ENCODE data around the gene PAX9.

PAX9 gene

GRCh38 chr14:36655963-36656686 is 5.5 kb upstream of the PAX9 start:
- no CpG with 5 or more reads among the region's 48 CpGs for WGBS (ENCODE audit: insufficient coverage, insufficient read length)
- H3K27ac ChIP-seq (ENCODE audit: low read length) = no peak overlapping the region

GRCh38 chr14:36656687-36657398 is 4.8 kb upstream of the PAX9 start:
- no peak for DNase-seq (ENCODE audit: low read depth, low spot score)
- no peaks in the 10 kb centered on the region for H3K36me3 ChIP-seq (ENCODE audit: control insufficient read depth, insufficient read depth, low read length)
- no peak overlapping the region for H3K4me3 ChIP-seq (ENCODE audit: low read length)
- peaks cover 91% of the 10 kb centered on the region for H3K27me3 ChIP-seq (ENCODE audit: control insufficient read depth, insufficient read depth, low read length)
- no CpG with 5 or more reads among the region's 31 CpGs for WGBS (ENCODE audit: insufficient coverage, insufficient read length)
- peaks cover 2% of the 10 kb centered on the region for H3K4me1 ChIP-seq (ENCODE audit: control insufficient read depth, insufficient read depth, low read length)
- no peak overlapping the region for H3K27ac ChIP-seq (ENCODE audit: low read length)
- no peaks in the 10 kb centered on the region for H3K9me3 ChIP-seq (ENCODE audit: control insufficient read depth, insufficient read depth, low read length)

More at GRCh38 chr14:36655963-36656686, 5.5 kb upstream of the PAX9 start:
- Histone ChIP-seq H3K9me3 (ENCODE audit: control insufficient read depth, insufficient read depth, low read length) (no peaks in the 10 kb centered on the region), H3K27me3 (ENCODE audit: control insufficient read depth, insufficient read depth, low read length) (peaks cover 94% of the 10 kb centered on the region), H3K36me3 (ENCODE audit: control insufficient read depth, insufficient read depth, low read length) (no peaks in the 10 kb centered on the region), H3K4me3 (ENCODE audit: low read length) (peak overlapping the region; percentile 32; the same call in 1 of the 2 replicates), H3K4me1 (ENCODE audit: control insufficient read depth, insufficient read depth, low read length) (peaks cover 2% of the 10 kb centered on the region)
- DNase-seq (ENCODE audit: low read depth, low spot score) = no peak

GRCh38 chr14:36657399-36658122 is 4.1 kb upstream of the PAX9 start:
- H3K27me3 ChIP-seq (ENCODE audit: control insufficient read depth, insufficient read depth, low read length) = peaks cover 93% of the 10 kb centered on the region
- no peak overlapping the region for H3K4me3 ChIP-seq (ENCODE audit: low read length)
- no peak for DNase-seq (ENCODE audit: low read depth, low spot score)
- H3K4me1 ChIP-seq (ENCODE audit: control insufficient read depth, insufficient read depth, low read length) = peaks cover 3% of the 10 kb centered on the region
- no peaks in the 10 kb centered on the region for H3K9me3 ChIP-seq (ENCODE audit: control insufficient read depth, insufficient read depth, low read length)
- no CpG with 5 or more reads among the region's 55 CpGs for WGBS (ENCODE audit: insufficient coverage, insufficient read length)
- H3K27ac ChIP-seq (ENCODE audit: low read length) = no peak overlapping the region
- no peaks in the 10 kb centered on the region for H3K36me3 ChIP-seq (ENCODE audit: control insufficient read depth, insufficient read depth, low read length)

- H3K4me3 ChIP-seq (ENCODE audit: low read length) = no peak overlapping the region
Measured at GRCh38 chr14:36658123-36659009, 3.3 kb upstream of the PAX9 start.

GRCh38 chr14:36659010-36659821 is 2.4 kb upstream of the PAX9 start:
- no peak for DNase-seq (ENCODE audit: low read depth, low spot score)
- H3K4me1 ChIP-seq (ENCODE audit: control insufficient read depth, insufficient read depth, low read length) = peaks cover 11% of the 10 kb centered on the region
- no peaks in the 10 kb centered on the region for H3K36me3 ChIP-seq (ENCODE audit: control insufficient read depth, insufficient read depth, low read length)
- WGBS (ENCODE audit: insufficient coverage, insufficient read length) = no CpG with 5 or more reads among the region's 35 CpGs
- H3K4me3 ChIP-seq (ENCODE audit: low read length) = no peak overlapping the region
- H3K27ac ChIP-seq (ENCODE audit: low read length) = no peak overlapping the region
- peaks cover 95% of the 10 kb centered on the region for H3K27me3 ChIP-seq (ENCODE audit: control insufficient read depth, insufficient read depth, low read length)
- no peaks in the 10 kb centered on the region for H3K9me3 ChIP-seq (ENCODE audit: control insufficient read depth, insufficient read depth, low read length)

More at GRCh38 chr14:36658123-36659009, 3.3 kb upstream of the PAX9 start:
- WGBS (ENCODE audit: insufficient coverage, insufficient read length) = no CpG with 5 or more reads among the region's 55 CpGs
- Histone ChIP-seq H3K27ac (ENCODE audit: low read length) (no peak overlapping the region), H3K9me3 (ENCODE audit: control insufficient read depth, insufficient read depth, low read length) (no peaks in the 10 kb centered on the region), H3K4me1 (ENCODE audit: control insufficient read depth, insufficient read depth, low read length) (peaks cover 10% of the 10 kb centered on the region), H3K27me3 (ENCODE audit: control insufficient read depth, insufficient read depth, low read length) (peaks cover 94% of the 10 kb centered on the region), H3K36me3 (ENCODE audit: control insufficient read depth, insufficient read depth, low read length) (no peaks in the 10 kb centered on the region)
- no peak for DNase-seq (ENCODE audit: low read depth, low spot score)

- no peaks in the 10 kb centered on the region for H3K36me3 ChIP-seq (ENCODE audit: control insufficient read depth, insufficient read depth, low read length)
- H3K27ac ChIP-seq (ENCODE audit: low read length) = no peak overlapping the region
- WGBS (ENCODE audit: insufficient coverage, insufficient read length) = no CpG with 5 or more reads among the region's 19 CpGs
- no peak for DNase-seq (ENCODE audit: low read depth, low spot score)
- H3K27me3 ChIP-seq (ENCODE audit: control insufficient read depth, insufficient read depth, low read length) = peaks cover 94% of the 10 kb centered on the region
- peaks cover 11% of the 10 kb centered on the region for H3K4me1 ChIP-seq (ENCODE audit: control insufficient read depth, insufficient read depth, low read length)
- no peaks in the 10 kb centered on the region for H3K9me3 ChIP-seq (ENCODE audit: control insufficient read depth, insufficient read depth, low read length)
- no peak overlapping the region for H3K4me3 ChIP-seq (ENCODE audit: low read length)
Measured at GRCh38 chr14:36659822-36660735, 1.6 kb upstream of the PAX9 start.

GRCh38 chr14:36660736-36661505 is 739 bp upstream of the PAX9 start:
- H3K4me1 ChIP-seq (ENCODE audit: control insufficient read depth, insufficient read depth, low read length) = peaks cover 11% of the 10 kb centered on the region
- H3K4me3 ChIP-seq (ENCODE audit: low read length) = no peak overlapping the region
- DNase-seq (ENCODE audit: low read depth, low spot score) = no peak
- peaks cover 92% of the 10 kb centered on the region for H3K27me3 ChIP-seq (ENCODE audit: control insufficient read depth, insufficient read depth, low read length)
- no CpG with 5 or more reads among the region's 35 CpGs for WGBS (ENCODE audit: insufficient coverage, insufficient read length)
- H3K36me3 ChIP-seq (ENCODE audit: control insufficient read depth, insufficient read depth, low read length) = no peaks in the 10 kb centered on the region
- no peak overlapping the region for H3K27ac ChIP-seq (ENCODE audit: low read length)
- H3K9me3 ChIP-seq (ENCODE audit: control insufficient read depth, insufficient read depth, low read length) = no peaks in the 10 kb centered on the region

GRCh38 chr14:36662258-36662542 is 540 bp downstream of the PAX9 start:
- no peaks in the 10 kb centered on the region for H3K9me3 ChIP-seq (ENCODE audit: control insufficient read depth, insufficient read depth, low read length)
- H3K27me3 ChIP-seq (ENCODE audit: control insufficient read depth, insufficient read depth, low read length) = peaks cover 91% of the 10 kb centered on the region
- no peaks in the 10 kb centered on the region for H3K36me3 ChIP-seq (ENCODE audit: control insufficient read depth, insufficient read depth, low read length)
- no peak for DNase-seq (ENCODE audit: low read depth, low spot score)
- peaks cover 9% of the 10 kb centered on the region for H3K4me1 ChIP-seq (ENCODE audit: control insufficient read depth, insufficient read depth, low read length)
- no peak overlapping the region for H3K27ac ChIP-seq (ENCODE audit: low read length)
- peak overlapping the region; percentile 11; the same call in 1 of the 2 replicates for H3K4me3 ChIP-seq (ENCODE audit: low read length)
- WGBS (ENCODE audit: insufficient coverage, insufficient read length) = no CpG with 5 or more reads among the region's 11 CpGs

Data from iPS DF 6.9 (cell line).